NCI-H146 (cell line): ENCODE data around the gene TRERF1.

ENCODE experiments used
- DNase-seq: peaks from one replicate; lab custom pipeline; 2025; lab: John Stamatoyannopoulos, UW

TRERF1 gene

DNA sequence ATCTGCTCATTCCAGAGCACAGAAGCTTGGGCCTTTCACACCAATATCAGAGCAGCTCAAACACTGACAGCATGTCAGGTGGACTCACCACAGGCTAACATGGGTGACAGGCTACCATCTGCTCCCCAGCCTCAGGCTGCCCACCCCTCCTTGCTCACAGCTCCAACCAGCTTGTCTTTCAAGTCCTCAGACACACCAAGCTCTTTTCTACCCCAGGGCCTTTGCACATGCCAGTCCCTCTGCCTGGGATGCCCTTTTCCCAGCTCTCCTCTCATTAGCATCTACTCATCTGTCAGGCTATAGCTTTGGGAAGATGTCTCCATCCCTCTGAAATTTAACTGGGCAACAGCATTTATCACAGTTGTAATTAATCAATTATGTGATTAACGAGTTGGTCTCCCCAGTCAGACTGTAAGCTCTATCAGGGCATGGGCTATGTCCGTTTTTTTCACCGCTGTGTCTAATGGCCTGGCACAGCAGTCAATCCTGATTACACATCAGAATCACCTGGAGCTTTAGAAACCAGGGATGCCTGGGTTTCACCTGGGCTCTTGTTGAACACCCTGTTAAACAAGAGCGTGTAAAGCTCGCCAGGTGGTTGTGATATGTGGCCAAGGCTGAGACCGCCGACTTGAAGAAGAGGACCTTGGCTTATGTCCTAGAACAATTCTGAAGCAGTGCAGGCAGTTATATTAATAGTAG is 145.1 kb downstream of the TRERF1 start:
- DNase-seq, result peak; percentile 66

DNA sequence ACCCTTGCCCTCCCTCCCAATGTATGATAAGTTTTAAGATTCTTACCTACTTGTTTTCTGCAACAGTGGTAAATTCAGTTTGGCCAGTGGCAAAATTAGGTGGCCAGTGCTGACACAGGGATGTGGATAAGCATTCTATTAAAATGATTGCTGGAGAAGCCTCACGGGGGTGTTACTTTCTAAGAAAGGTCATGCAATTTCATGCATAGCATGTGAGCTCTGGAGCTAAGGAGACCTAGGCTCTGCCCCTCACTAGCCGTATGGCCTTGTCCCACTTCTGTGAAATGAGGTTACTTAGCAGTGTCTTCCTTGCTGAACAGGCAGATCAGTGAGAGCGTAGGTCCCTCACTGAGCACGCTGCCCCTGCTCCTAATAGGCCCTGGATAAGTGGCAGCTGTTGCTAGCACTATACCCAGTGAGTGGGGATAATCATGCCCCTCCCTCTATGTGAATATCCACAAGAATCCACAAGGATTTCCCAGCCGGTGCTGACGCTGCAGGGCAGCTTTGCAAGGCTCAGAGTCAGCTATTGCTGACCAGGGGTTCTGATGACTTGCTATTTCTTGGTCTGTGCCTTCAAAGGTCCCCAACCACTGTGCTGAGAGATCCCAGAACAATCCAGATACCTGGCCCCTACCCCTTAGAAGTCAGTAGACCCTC is 147.5 kb downstream of the TRERF1 start:
- DNase-seq, result no peak

DNA sequence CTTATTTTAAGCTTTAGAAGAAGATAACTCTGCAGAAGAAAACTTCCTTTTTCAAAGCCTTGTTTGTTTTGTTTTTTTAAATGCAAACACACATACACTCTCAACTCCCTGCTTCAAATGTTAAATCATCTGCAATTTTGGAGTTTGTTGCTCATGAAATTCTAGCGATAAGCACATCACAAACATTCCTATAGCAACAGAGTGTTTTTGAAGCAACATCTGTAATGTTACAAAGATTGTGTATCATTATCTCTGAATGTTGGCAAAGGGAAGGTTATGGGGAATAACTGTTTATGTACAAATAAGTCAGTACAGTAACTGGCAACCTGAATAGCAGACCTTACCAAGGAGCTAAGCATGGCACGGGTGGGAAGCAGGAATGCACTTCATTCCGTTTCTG is 149.3 kb downstream of the TRERF1 start:
- DNase-seq, result no peak

DNA sequence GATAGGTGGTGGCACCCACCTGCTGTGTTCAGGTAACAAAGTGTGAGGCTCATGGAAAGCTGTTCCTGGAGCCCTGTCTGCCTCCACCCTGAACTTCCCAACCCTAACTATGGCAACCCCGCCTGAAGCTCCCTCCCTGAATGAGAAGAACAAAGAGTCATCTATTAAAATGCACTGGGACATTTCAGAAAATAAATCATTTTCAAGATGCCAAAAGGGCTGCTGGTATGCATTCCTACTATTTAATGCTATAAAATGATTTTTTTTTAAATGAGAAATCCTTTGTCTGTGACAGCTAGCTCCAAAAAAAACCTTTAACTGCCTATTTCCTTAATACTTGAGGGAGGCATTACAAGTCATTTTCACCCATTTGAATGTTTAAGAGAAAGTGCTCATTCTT is 149.7 kb downstream of the TRERF1 start:
- no peak for DNase-seq

DNA sequence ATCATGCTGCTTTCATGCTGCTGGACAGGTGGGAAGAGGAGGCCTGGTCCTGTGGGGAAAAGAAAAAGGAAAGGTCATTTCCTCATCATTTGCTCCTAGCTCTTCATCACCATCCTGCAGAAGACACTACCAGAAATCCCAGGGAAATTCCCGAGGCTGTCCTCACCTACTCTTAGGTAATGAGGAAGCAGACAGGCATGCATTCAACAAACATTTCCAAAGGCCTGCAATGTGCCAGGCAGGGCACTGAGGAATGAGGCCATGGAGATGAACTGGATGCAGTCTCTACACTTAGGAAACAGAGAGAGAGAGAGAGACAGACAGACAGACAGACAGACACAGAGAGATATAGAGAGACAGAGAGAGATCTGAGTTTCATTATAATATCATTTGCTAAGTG is 151.0 kb downstream of the TRERF1 start:
- no peak for DNase-seq

DNA sequence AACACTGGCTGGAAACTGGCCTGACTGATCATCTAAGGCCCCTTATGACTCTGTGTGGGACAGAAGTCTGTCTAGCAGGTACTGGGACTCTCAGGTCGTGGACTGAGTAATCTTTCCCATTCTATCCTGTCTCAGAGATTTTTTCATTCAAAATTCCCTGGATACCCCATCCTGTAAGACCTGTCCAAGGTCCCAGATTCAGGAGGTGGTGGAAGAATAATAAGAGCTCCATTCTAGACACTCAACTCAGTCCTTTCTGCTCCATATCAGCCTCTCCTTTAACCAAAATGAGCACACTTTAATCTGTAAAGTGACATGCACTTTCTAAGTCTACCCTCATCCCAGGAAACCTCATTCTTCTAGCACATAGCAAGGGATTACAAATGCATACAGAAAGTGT is 151.5 kb downstream of the TRERF1 start:
- no peak for DNase-seq

DNA sequence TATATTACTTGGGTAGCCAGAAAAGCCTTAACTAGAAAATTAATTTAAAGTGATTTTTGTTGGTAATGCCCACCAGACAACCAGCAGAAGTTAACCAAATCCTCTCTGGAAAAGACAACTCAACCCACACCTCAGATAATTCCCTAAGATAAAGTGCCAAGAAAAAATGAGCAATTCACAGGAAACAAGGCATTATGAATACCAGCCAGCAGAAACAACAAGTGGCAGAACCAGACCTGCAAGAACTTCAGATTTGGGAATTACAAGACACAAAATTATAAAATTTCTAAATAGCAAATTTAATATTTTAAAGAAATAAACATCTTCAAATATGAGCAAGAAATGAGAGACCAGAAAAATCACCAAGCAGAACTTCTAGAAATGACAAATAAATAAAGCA is 154.1 kb downstream of the TRERF1 start:
- DNase-seq, result no peak

DNA sequence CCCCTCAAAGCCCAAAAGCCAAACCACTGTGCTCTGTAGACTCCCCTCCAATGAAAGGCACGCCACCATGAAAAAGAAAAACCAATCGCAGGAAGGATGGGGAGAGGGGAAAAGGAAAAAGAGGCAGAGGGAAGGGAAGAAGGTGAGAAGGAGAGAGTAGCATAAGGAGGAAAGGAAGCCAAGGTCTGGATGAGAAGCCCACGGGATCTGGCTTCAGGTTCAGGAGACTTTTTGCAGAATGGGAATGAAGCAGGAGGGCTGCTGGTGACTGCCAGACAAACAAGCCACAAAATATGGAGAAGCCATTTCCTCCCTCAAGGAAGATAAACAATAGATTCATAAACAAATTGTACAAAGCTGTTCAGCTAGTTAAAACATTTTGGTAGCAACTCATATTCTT is 155.1 kb downstream of the TRERF1 start:
- DNase-seq, result no peak

DNA sequence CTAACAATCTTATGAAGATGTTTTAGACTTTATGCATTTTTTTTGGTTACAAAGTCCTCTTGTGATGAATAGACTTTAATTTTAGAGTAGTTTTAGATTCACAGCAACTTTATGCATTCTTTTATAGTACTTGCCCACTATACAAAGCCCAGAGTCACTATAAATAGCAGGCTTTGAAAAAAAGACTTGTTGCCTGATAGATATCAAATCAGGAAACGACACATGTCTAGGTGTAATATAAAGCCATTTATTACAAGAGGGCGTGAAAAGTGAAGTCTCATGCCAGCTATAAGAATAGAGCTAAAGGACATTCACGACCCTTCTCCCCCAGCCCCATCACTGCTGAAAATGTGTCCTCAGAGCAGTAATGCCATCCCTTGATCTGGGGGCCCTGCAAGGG is 156.0 kb downstream of the TRERF1 start:
- DNase-seq, result no peak

DNA sequence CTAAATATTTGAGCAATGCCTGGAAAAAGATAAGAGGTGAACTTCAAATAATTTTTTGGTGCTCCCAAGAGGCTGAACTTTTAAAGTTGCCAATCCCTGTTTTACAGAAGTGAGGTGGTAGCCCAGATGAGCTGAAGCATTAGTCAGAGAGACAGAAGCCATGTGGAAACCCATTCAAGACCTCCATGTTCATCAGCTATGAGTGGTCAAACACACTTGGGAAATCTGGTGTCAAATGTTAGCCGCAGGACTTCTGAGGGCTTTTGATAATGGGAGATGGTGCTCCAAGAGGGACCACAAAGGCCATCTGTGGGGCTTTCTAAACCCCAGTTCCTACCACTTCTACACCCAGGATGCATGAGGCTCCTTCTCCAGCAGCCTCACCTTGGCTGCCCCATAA is 156.5 kb downstream of the TRERF1 start:
- no peak for DNase-seq

DNA sequence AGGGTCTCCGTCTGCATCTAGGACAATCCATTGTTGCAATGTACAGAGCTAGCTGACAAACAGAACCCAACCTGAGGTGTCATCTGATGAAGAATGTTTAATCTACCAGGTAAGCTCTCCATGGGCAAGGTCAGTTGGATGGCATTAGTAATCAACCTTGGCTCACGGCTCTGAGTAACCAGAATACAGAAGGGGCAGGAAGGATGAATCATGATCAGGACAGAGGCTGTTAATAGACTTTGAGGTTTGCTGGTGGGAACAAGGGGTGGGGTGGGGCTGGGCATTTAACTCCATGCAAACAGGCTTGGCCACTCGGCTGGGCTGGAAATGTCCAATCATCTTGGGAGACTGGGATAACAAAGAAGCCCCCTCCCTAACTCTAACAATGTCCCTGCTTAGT is 157.0 kb downstream of the TRERF1 start:
- no peak for DNase-seq

DNA sequence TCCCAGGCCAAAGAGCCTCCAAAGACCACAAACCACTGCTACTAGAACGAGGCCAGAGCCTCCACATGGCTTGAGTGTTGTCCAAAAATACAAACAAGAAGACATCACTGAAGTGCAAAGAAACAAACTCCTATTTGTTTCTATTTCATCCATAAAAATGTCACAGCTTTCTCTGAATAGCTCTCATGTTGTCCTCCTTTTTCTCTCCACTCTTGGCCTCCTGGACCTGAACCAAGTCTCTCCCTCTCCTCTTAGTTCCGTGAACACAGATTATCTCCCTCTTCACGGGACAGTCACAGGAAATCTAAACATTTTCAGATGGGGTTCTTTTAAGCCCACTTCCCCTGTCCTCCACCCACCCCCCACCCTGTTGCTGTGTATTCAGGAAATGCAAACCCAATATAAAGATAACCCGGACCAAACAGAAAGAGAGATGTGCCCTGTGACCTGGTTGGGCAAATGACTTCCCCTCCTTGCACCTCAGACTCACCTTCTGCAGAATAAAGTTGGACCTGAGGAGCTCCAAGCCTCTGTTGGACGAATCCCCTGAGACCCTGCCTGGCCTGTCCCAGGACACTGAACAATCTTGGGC is 158.2 kb downstream of the TRERF1 start:
- no peak for DNase-seq

DNA sequence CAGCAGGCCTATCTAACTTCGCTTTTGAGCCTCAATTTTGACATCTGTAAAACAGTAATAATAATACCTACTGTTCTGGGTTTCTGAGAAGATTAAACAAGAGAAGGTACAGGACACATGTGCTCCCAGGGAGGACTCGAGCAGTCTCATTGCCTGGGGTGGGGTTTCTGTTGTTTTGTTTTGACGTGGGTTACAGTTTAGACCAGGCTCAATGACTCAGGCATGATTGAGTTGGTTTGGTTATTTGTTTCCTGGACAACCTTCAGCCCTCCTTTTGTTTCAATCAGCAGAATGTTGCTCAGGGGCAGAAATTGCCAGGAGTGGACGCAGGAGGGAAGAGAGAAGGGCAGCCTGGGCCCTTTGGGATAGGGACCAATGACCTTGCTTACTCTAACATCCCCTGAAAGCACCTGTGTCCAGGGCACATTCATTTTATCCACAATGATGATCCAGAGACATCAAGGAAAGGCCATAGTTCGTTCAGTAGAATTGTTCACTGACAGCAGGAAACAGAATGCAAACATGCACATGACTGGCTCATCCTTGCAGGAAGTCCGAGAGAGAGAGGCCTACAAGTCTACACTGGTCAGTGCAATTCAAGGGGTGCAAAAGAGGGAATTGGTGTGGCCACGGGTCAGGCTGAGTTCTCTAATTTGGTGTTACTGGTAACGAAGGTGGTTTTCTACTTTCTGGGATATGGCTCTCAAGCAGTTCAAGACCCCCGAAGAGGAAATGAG is 159.6 kb downstream of the TRERF1 start:
- DNase-seq, result no peak

DNA sequence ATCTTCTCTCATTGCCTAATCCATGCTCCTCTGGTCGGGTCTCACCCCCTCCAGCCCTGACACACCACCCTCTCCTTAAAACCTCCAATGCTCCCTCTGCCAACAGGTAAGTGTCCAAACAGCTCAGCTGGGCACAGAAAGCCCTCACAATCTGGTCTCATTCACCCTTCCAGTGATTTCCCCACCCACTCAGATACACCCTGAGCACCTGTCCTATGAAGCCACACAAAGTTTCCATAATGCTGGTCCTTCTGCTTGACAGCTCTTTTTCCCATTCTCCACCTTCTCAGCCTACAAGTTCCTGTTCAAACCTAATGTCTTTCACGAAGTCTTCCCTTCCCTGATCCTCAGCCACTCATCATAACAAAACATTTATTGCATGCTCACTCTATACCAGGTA is 164.0 kb downstream of the TRERF1 start:
- DNase-seq, result no peak

DNA sequence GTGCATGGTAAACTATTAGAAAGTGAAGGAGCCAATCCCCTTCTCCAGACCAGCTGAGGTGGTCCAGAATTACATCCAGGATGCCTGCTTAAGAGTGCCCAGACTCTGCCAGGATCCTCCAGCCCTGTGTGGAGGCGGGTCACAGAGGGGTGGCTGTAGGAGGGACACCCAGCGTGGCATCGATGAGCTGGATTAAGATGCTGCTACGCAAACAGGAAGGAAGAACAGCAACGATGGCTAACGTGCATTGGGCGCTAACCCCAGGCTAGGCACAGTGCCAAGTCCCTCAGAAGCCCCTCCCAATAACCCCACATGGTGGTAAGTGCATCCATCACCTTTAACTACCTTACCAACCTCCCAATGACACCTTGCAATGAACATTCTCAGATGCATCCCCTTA is 170.2 kb downstream of the TRERF1 start:
- no peak for DNase-seq

DNA sequence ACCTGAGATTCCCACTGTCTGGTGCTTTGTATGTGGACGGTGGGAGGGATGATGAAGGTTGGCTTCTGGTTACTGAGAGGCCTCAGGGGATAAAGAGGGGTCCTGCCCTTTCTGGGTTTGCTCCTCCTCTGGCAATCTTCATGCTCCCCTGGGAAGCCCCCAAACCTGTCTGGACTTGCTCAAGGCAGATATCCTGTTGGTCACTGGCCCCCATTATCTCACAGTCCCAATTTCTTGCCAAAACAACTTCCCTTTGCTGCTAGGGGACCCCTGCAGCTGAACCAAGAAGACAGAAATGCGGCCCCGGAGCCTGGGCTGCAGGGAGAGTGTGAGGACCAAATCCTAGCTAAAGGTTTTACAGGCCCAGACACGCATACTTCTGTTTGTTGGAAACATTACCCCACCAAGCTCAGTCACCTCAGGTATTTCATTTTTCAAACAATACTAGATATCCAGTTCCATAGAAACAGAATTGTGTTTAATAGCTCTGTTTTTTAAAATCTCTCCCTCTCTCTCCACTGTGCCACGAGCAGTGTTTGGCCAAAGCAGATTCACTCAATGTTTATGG is 170.7 kb downstream of the TRERF1 start:
- no peak for DNase-seq

DNA sequence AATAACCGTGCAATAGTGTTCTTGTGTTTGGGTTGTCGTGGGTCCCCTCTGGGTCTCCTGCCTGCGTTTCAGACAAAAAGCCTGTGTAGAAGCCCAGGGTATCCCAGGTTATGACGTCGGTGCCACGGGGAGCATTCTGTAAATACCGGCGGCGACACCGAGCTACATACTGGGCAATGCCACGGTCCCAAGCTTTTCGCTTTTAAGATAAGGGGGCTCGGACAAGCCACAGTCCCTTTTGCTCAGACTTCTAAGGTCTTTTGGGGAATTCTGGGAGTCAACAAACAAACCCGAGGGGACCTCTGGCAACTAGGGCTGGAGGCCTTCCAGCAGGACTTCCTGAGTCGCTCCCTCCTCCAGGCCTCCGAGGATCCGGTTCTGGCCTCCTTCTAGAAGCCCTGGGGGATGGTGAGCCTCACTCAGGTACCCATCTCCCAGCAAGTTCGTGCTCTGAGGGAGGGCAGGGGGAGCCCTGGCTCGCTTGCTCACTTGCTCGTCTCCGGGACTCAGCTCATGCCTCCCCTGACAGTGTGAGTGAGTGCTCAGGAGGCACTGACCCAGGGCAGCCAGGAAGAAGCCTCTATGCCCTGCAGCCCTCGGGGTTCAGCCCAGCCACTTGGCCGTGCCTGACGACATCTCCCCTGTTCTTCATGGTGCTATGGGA is 171.6 kb downstream of the TRERF1 start:
- DNase-seq, result no peak

DNA sequence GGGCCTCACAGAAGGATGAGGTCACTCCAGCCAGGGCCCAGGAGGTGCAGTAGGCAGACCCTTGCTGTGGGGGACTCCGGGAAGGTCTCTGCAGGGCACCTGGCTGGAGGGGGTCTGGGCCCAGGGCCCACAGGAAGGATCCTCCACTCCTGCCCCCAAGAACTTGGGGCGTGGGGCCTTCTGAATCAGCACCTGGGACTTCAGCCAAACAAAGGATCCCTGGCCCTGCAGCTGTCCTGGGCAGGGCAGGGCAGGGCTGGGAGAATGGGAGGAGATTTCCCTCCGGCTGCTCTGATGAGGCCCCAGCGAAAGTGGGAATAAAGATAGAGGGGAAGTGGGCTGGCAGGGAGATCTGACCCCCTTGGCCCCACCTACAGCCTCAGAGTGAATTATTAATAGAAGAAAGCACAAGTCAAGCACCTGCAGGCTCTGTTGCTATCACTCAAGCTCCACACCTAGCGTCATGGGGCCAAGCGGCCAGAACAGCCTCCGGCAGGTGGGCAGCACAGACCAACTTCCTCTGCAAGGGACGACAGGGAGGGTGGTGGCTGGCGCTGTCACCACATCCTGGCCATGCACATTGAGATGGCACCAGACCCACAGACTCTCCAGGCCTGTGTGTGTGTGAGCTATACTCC is 172.5 kb downstream of the TRERF1 start:
- no peak for DNase-seq

DNA sequence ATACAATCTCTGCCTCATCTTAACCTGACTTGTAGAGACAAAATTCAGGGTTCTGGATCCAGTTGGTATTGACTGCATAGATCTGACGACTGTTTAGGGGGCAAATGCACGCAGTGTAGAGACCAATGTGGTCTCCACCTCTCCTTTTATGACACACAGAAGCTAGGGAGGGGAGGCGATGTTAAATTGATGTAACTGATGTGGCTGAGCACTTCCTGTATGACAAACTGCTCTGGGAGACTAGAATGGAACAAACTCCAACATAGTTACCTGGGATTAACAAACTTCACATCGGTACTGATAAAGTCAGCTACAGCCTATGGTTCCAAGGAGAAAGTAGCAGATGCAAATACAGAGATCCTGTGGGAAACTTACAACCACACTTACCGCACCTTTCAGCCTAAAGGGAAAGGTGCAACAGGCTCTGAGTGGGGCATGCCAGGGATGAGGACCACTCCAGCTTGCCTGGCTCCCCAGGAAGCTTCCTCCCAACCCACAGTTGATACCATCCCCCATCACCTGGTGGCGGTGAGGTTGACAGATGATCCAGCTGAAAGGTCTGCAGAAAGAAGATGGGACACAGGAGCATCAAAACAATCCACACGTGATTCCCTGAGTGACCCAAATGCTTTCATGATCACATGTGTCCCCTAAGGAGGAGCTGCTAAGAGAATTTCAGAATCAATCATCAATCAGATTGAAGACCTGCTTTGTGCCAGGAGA is 173.4 kb downstream of the TRERF1 start:
- no peak for DNase-seq

DNA sequence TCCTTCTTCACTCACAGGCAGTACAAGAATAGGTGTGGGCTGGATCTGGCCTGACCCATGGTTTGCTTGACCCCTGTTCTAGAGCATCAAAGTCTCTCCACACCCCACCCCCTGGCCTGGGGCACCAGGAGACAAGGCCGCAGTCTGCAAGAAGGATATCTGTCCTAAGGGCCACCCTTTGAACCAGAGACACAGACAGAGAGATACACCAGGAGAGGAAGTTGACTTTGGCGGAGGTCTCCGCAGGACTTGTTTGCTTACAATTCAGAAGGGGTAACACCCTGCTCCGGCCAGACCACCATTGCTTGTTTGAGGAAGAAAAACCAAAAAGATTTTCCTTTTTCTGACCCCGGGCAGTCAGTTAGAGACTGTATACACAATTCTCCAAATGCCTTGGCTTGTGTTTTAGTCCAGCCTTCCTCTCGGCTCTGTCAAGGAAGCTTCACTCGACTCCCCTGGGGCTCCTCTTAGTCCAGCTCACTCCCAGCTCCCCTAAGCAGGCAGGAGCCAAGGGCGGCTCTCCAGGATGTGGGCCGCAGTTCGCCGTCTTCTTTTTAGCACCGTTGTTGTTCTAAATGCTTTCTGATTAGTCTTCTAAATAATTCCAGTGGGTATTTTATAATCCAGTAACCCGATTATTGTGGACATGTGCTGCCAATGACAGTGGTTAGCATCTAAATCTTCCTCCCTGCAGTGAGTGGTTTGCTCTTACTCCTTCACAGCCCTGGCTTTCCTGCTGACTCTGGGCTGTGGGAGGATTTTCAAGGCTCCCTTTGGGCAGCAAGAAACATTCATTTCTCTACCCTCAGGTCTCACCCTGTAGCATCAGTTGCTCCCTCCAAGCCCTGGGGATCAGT is 175.5 kb downstream of the TRERF1 start:
- DNase-seq, result no peak
